Parathyroid adenoma (tissue), 2 donors: ENCODE measurements around the gene PDGFD.

Experiments
- H2AFZ ChIP-seq: fragments of 300-600 bp; sonication (generic); one replicate; pipeline ENCODE4 v1.7.0; 2017; ENCODE audit warnings: antibody characterized with exemption, mild to moderate bottlenecking
- H3K27ac ChIP-seq: fragments of 300-600 bp; sonication (generic); one replicate; pipeline ENCODE4 v1.7.0; 2017
- H3K27me3 ChIP-seq: fragments of 300-600 bp; sonication (generic); one replicate; pipeline ENCODE4 v1.7.0; 2017; ENCODE audit warnings: low read length; ENCODE audit not compliant: control insufficient read depth, insufficient read depth
- H3K36me3 ChIP-seq: fragments of 300-600 bp; sonication (generic); one replicate; pipeline ENCODE4 v1.7.0; 2017; ENCODE audit warnings: low read length; ENCODE audit not compliant: control insufficient read depth, insufficient read depth
- H3K4me1 ChIP-seq: fragments of 300-600 bp; sonication (generic); one replicate; pipeline ENCODE4 v1.7.0; 2017; ENCODE audit warnings: control low read depth
- H3K4me2 ChIP-seq: fragments of 300-600 bp; sonication (generic); one replicate; pipeline ENCODE4 v1.7.0; 2017; ENCODE audit warnings: low read length
- H3K4me3 ChIP-seq: fragments of 300-600 bp; sonication (generic); one replicate; pipeline ENCODE4 v1.7.0; 2017; ENCODE audit warnings: low read depth, low read length
- H3K79me2 ChIP-seq: fragments of 300-600 bp; sonication (generic); one replicate; pipeline ENCODE4 v1.7.0; 2017; ENCODE audit warnings: control low read depth
- H3K9ac ChIP-seq: fragments of 300-600 bp; sonication (generic); one replicate; pipeline ENCODE4 v1.7.0; 2017; ENCODE audit warnings: mild to moderate bottlenecking
- H3K9me3 ChIP-seq: fragments of 300-600 bp; sonication (generic); one replicate; pipeline ENCODE4 v1.7.0; 2017; ENCODE audit warnings: low read length; ENCODE audit not compliant: control insufficient read depth
- TF ChIP-seq, protein P1 (sequence below): fragments of 300-600 bp; sonication (generic); IDR thresholded peaks from one replicate; pipeline ENCODE4 v1.7.0; 2017; ENCODE audit warnings: antibody characterized with exemption, mild to moderate bottlenecking
- donor health status: primary hyperparathyroidism.

The PDGFD gene

DNA sequence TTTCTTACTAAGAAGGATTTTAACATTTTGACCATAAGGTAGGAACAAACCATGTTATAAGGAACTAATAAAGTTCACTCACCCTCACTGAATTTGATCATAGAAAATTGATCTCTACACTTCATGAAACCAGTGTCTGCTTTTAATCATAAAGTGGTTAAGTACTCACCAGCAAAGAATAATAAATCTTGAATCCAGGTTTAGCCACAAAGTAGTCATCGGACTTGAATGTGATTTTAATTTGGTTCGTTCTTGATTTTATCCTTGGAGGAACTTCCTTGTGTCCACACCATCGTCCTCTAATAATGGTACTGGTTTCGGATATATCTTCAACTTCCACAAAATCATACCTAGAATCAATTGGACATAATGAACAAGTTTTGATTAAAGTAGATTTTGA lies 168.1 kb downstream of the PDGFD start:
- no peaks in the 10 kb centered on the region for H3K9me3 ChIP-seq
- no peaks in the 10 kb centered on the region for H3K36me3 ChIP-seq
- no peak overlapping the region for H3K4me2 ChIP-seq
- no peak overlapping the region for H2AFZ ChIP-seq
- TF ChIP-seq, protein P1, sequence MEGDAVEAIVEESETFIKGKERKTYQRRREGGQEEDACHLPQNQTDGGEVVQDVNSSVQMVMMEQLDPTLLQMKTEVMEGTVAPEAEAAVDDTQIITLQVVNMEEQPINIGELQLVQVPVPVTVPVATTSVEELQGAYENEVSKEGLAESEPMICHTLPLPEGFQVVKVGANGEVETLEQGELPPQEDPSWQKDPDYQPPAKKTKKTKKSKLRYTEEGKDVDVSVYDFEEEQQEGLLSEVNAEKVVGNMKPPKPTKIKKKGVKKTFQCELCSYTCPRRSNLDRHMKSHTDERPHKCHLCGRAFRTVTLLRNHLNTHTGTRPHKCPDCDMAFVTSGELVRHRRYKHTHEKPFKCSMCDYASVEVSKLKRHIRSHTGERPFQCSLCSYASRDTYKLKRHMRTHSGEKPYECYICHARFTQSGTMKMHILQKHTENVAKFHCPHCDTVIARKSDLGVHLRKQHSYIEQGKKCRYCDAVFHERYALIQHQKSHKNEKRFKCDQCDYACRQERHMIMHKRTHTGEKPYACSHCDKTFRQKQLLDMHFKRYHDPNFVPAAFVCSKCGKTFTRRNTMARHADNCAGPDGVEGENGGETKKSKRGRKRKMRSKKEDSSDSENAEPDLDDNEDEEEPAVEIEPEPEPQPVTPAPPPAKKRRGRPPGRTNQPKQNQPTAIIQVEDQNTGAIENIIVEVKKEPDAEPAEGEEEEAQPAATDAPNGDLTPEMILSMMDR, result no peak
- H3K9ac ChIP-seq, result no peak overlapping the region
- H3K4me1 ChIP-seq, result no peaks in the 10 kb centered on the region
- H3K27me3 ChIP-seq, result no peaks in the 10 kb centered on the region
- no peak overlapping the region for H3K4me3 ChIP-seq
- no peaks in the 10 kb centered on the region for H3K79me2 ChIP-seq
- no peak overlapping the region for H3K27ac ChIP-seq

DNA sequence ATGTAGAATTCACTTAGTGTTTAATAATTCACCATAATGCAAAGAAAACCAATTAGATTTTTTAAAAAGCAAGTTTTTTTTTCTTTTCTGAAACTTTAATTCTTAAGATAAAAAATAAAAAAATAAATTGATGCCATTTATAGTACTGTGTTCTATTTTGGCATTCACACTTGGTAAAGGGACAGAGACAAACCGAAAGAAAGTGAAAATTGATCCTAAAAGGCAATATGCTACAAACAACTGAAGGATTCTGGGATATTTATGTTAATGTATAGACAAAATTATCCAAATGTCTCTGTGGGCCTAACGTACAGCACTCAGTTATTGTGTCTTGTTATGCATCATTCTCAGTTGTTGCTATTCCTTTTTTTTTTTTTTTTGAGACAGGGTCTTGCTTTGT lies 169.4 kb downstream of the PDGFD start:
- no peak overlapping the region for H3K4me2 ChIP-seq
- H3K9me3 ChIP-seq, result no peaks in the 10 kb centered on the region
- H2AFZ ChIP-seq, result no peak overlapping the region
- no peaks in the 10 kb centered on the region for H3K4me1 ChIP-seq
- H3K4me3 ChIP-seq, result no peak overlapping the region
- H3K36me3 ChIP-seq, result no peaks in the 10 kb centered on the region
- no peak overlapping the region for H3K9ac ChIP-seq
- H3K27me3 ChIP-seq, result no peaks in the 10 kb centered on the region
- no peak overlapping the region for H3K27ac ChIP-seq
- no peaks in the 10 kb centered on the region for H3K79me2 ChIP-seq
- TF ChIP-seq, protein P1, result no peak

GRCh38 chr11:103994094-103994493 lies 169.9 kb downstream of the PDGFD start:
- Histone ChIP-seq H3K9me3 (no peaks in the 10 kb centered on the region), H3K27me3 (no peaks in the 10 kb centered on the region), H3K9ac (no peak overlapping the region), H2AFZ (no peak overlapping the region), H3K27ac (no peak overlapping the region), H3K4me2 (no peak overlapping the region), H3K36me3 (no peaks in the 10 kb centered on the region), H3K79me2 (no peaks in the 10 kb centered on the region), H3K4me1 (no peaks in the 10 kb centered on the region), H3K4me3 (no peak overlapping the region)
- TF ChIP-seq, protein P1, result no peak

GRCh38 chr11:103993507-103993906 lies 170.4 kb downstream of the PDGFD start:
- no peaks in the 10 kb centered on the region for H3K4me1 ChIP-seq
- H3K9ac ChIP-seq, result no peak overlapping the region
- TF ChIP-seq, protein P1, result no peak
- no peaks in the 10 kb centered on the region for H3K79me2 ChIP-seq
- H3K36me3 ChIP-seq, result no peaks in the 10 kb centered on the region
- H2AFZ ChIP-seq, result no peak overlapping the region
- no peaks in the 10 kb centered on the region for H3K9me3 ChIP-seq
- no peak overlapping the region for H3K27ac ChIP-seq
- no peak overlapping the region for H3K4me2 ChIP-seq
- no peaks in the 10 kb centered on the region for H3K27me3 ChIP-seq
- no peak overlapping the region for H3K4me3 ChIP-seq

GRCh38 chr11:103988595-103988969 lies 175.4 kb downstream of the PDGFD start:
- no peak overlapping the region for H2AFZ ChIP-seq
- TF ChIP-seq, protein P1, result no peak
- no peaks in the 10 kb centered on the region for H3K9me3 ChIP-seq
- H3K4me2 ChIP-seq, result no peak overlapping the region
- no peak overlapping the region for H3K9ac ChIP-seq
- H3K79me2 ChIP-seq, result no peaks in the 10 kb centered on the region
- no peaks in the 10 kb centered on the region for H3K36me3 ChIP-seq
- H3K4me3 ChIP-seq, result no peak overlapping the region
- H3K27ac ChIP-seq, result no peak overlapping the region
- no peaks in the 10 kb centered on the region for H3K27me3 ChIP-seq
- no peaks in the 10 kb centered on the region for H3K4me1 ChIP-seq
